HG02798 (cell line): ENCODE measurements around the gene KLHL11.

ENCODE experiments used
- ATAC-seq: cut with Tn5 transposase; IDR thresholded peaks from one replicate; pipeline ENCODE4 v1.9.1; 2021; ENCODE audit warnings: mild to moderate bottlenecking; ENCODE audit not compliant: unreplicated experiment, poor library complexity

The KLHL11 gene

DNA sequence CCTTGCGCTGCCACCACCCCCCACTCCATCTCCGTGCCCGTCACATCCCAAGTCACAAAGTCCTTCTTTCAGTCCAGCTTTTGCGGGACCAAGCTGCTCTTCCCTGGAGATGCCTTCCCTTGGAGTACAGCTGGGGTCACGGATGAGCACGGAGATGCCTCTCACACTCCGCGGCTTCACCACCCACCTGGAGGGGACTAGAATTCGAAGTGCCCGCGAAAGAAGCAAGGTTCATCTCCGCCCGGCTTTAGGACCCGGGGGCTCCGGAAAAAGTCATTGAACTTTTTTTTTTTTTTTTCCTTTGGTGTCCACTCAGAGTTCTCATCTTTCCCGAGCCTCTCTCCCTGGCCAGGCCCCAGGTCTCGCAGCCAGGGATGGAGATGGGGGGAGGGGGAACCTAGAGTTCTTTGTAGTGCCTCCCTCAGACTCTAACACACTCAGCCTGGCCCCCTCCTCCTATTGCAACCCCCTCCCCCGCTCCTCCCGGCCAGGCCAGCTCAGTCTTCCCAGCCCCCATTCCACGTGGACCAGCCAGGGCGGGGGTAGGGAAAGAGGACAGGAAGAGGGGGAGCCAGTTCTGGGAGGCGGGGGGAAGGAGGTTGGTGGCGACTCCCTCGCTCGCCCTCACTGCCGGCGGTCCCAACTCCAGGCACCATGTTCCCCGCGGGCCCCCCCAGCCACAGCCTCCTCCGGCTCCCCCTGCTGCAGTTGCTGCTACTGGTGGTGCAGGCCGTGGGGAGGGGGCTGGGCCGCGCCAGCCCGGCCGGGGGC lies 52.7 kb downstream of the KLHL11 start, which contains the start of gene FKBP10:
TSS of gene FKBP10 (plus strand) at position 624 of the 771 bp plus-strand sequence. CDS start at position 655, 31 bp downstream.
- ATAC-seq, result no peak

DNA sequence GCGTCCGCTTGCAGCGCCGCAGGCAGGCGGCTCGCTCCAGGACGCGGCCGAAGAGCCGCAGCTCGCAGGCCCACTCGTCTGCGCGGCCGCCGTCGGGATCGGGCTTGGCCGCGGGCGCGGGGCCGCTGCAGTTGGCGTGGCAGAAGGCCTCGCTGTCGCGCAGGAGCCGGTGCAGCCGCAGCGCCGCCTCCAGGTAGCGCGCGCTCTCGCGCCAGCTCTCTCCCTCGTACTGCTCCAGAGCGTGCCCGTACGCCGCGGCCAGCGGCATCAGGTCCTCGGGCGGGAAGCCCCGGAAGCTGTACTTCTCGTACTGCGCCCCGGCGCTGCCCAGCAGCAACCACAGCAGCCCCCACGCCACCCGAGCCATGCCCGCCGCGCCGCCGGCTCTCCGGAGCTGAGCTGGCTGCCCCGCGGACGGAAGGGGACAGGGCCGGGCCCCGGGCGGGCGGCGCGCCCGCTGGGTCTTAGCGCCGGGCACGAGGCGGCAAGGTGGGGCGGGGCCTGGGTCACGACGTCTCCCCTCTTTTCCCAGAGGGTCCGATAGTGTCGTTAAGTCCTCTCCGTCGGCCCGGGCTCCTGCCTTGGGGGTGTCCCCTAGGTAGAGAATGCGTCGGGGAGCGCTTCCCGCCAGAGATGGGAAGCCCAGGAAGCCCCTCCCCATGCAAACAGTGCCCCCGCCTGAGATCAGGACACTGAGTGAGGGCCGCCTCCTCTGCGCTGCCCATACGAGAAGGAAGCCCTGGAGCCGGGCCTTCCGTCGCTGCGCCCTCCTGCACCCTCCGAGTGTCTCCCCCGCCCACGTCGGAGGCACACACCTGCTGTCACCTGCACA lies 53.5 kb downstream of the KLHL11 start, which contains the start of gene P3H4:
TSS of gene P3H4 (minus strand) at position 401 of the 832 bp plus-strand sequence. CDS start at position 367, 34 bp downstream.
- ATAC-seq, result peak; percentile 67

GRCh38 chr17:41810659-41811548 lies 54.3 kb downstream of the KLHL11 start:
- ATAC-seq, result no peak

DNA sequence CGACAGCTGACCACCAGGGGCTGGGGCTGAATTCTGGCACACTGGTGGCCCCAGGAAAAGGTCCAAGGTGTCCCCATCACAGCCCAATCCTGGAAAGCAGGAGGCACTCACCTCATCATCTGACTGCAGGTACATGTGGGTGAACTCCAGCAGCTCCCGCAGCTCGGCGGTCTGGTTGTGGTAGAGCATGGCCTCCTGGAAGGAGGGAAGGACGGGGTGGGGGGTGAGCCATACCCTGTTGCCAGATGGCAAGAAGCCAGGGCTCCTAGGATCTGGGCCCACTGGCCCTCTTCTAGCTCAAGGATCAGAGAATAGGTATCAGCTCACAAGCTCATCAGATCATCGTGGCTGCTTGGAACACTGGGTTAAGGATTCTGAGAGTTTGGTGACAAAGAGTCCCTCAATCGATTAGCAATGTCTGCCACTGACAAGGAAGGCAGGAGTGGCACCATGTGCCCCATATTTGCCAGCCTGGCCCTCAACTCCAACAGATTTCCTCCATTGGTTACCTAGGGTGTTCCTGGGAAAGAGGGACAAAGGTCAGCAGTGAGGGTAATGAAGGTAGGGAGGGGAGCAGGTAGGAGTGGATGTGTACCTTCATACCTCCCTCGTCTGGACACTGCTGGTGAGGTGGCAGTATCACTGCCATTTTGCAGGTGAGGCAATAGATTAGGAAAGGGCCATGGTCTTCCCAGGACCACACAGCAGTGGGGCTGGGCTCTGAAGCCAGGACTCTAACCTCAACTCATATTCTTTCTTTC lies 58.4 kb downstream of the KLHL11 start:
- no peak for ATAC-seq
